Fibroblast of lung (primary cell): ENCODE measurements around the gene RASSF9.

Experiments used
- CTCF ChIP-seq, 2 donors: IDR thresholded peaks in 1 of 2; conservative IDR thresholded peaks in 1 of 2; 1 replicate in 1 of 2; 2 replicates in 1 of 2; pipeline ENCODE4 v1.5.1; 2011 to 2012; ENCODE audit warnings: low read length in 2 of 2, control low read depth in 1 of 2, inconsistent platforms in 1 of 2, low read depth in 1 of 2, mild to moderate bottlenecking in 1 of 2
- EZH2 ChIP-seq: IDR thresholded peaks from 2 replicates; pipeline ENCODE4 v1.5.1; 2012; ENCODE audit warnings: low read length, control low read depth, mild to moderate bottlenecking; ENCODE audit errors: missing control alignments

GRCh38 chr12:85807730-85808129, 28.5 kb downstream of the RASSF9 start:
- TF ChIP-seq CTCF (conservative IDR thresholded peaks at IDR 0.05 in 1 of 2, IDR thresholded peaks at IDR 0.05 in 1 of 2; ENCODE audit: low read depth in 1 of 2, low read length in 2 of 2) (no peak), EZH2 (no peak)
